GM19455 (cell line): ENCODE results near the gene FBXW11.

Source experiments
- ATAC-seq: cut with Tn5 transposase; IDR thresholded peaks from one replicate; pipeline ENCODE4 v1.9.1; 2021; ENCODE audit not compliant: unreplicated experiment

FBXW11 gene

GRCh38 chr5:171847026-171847425 lies 159.4 kb downstream of the FBXW11 start:
- no peak for ATAC-seq

DNA sequence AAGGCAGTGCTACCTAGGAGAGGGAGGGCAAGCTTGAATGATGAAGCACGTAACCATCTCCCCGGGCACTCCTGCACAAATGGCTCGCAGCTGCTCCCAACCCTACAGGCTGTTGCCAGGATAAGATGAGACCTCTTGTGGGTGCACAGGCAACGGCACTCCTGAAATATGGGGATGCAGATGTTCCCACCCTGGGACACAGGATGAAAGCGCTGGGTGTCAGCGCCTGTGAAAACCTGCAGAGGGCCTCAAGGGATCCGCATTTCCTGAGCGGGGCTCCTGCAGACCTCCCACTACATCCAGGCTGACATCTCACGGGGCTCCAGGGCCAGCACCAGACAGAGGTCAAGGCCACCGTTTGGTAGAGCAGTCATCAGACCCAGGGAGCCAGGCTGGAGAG lies 160.1 kb downstream of the FBXW11 start:
- ATAC-seq, result no peak

DNA sequence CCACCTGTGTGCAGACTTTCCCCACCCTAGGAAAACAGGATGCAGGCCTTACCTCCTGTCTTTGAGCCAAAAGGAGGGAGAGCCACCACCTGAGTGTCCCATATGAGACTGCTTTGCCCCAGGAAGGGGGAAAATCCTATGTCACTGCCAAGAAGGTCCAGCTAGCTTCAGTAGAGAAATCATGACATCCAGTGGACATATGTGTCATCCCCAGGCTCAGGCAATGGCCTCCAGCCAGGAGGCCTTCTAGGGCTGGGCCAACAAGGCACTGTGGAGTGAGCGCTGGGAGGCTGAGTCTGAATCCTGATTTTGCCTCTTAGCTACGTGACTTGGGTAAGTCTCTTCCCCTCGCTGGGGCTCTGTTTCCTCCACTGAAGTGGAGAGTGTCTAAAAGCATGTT lies 160.6 kb downstream of the FBXW11 start:
- no peak for ATAC-seq

GRCh38 chr5:171845040-171845630 lies 161.3 kb downstream of the FBXW11 start:
- ATAC-seq, result no peak

DNA sequence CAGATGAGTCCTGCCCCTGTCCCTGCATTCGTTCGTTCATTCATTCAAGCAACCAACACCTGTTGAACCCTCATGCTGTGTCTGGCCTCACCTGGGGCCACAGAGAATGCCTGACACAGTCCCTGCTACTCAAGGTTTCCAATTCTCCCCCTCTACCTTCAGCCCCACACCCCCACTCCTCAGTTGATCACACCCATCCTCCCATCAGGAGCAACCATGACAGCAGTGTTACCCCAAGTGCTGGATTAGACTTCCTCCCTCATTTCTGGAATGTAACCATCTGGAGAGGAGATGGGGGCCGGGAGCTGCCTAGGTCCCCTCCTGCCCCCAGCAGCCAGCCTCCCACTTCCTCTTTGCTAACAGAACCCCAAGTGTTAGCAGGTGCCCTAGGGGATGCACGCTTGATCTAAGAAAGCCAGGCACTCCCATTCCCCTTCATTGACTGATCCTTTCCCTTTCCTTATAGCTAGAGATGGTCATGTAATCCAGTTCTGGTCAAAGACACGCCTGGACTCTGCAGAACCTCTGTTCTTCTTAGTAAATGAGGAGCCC lies 163.6 kb downstream of the FBXW11 start:
- ATAC-seq, result no peak

- ATAC-seq, result no peak
Observed at GRCh38 chr5:171841984-171842776, 164.3 kb downstream of the FBXW11 start.

DNA sequence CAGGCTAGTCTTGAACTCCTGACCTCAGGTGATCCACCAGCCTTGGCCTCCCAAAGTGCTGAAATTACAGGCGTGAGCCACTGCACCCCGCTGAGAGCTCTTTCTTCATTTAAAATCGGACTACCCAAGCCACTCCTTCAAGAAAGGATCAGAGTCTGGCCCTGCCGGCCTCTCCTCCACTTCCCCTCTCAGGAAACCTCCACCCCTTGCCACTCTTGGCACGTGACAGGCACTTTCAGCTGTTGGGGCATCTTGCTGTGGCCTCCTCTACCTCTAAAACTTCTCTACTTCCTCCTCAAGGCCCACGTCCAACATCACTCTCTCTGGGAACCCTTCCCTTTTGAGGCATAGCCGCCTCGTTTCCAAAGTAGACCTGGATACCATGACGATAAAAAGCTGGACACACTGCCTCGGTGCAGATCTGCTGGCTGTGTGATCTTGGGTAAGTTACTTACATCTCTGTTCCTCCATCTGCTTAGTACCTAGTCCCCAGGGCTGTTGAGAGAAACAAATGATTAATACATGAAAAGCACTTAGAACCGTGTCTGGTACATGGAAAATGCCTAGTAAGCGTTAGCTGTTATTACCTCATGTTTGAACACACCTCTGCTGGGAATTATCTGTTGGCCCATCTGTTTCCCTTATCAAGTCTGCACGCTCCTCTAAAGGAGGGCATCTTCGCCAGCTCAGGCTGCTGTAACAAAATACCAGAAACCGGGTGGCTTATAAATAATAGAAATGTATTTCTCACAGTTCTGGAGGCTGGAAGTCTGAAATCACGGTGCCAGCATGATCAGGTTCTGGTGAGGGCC lies 165.5 kb downstream of the FBXW11 start:
- ATAC-seq, result no peak

GRCh38 chr5:171840066-171840465 lies 166.4 kb downstream of the FBXW11 start:
- no peak for ATAC-seq

DNA sequence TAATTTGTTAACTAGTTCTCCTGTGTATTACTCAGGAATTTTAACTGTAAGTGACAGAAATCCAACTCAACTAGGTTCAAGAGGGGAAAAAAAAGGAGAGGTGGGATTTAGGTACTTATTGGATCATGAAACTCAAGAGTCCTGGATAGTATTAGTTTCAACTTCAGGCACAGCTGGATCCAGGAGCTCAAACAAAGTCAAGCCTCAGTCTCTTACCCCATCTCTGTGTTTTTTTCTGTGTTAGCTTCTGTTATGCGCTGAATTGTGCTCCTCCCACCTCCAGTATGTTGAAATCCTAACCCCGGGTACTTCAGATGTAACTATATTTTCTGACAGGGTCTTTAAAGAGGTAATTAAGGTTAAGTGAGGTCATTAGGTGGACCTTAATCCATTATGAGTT lies 167.3 kb downstream of the FBXW11 start:
- ATAC-seq, result no peak

- ATAC-seq, result no peak
Observed at GRCh38 chr5:171838066-171838465, 168.4 kb downstream of the FBXW11 start.

- ATAC-seq, result no peak
Observed at GRCh38 chr5:171837522-171837921, 168.9 kb downstream of the FBXW11 start.

GRCh38 chr5:171835066-171835465 lies 171.4 kb downstream of the FBXW11 start:
- ATAC-seq, result no peak

DNA sequence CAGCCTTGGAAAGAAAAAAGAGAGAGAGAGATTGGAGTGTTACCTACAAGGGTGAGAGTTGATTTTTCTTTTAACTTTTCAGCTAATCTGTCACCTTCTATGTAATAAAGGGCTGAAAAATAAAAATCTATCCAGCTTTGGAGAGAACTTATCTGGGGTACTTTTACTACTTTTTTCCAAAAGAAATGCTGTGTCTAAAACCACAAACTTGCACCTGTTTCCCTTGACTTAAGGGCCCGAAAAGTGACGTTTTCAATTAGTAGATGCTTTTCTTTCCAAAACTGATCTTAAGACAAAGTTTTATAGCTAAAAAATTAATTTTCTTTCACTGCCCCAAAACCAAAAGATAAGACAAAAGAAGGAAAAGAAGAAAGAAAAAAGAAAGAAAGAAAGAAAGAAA lies 172.0 kb downstream of the FBXW11 start:
- ATAC-seq, result no peak

DNA sequence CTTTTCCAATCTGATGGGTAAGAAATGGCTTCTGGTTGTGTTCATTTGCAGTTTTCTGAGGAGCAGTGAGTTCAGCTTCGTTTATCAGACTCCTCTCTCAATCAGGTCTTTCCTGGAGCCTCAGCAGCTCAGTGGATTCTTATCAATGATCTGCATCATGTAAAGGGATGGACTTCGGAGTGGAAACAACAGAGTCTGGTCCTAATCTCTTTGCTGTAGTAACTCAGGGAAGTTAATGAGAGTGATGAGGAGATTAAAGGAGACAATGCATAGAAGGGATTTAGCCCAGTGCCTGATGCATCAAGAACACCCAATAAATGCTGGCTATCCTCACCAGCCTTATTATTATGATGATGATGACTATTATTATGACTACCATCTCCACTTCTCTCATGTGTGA lies 173.7 kb downstream of the FBXW11 start:
- ATAC-seq, result no peak

DNA sequence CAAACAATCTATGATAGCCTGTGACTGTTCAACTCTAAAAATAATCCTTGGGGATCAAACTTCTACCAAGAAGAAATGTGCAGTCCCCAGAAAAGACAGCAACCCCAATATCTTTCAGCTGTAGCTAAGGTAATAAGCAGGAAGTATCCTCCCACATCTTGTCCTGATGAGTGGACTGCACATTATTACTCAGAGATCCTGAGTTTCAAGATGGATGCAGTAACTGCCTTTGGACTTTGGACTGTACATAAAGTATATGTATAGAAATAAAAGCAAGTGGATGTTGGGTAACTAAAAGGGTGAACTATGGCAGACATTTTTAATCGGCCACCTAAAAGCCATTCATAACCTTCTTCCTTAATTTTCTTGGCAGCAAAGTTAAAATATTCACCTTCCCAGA lies 175.8 kb downstream of the FBXW11 start:
- no peak for ATAC-seq

GRCh38 chr5:171827162-171827561 lies 179.3 kb downstream of the FBXW11 start:
- no peak for ATAC-seq

DNA sequence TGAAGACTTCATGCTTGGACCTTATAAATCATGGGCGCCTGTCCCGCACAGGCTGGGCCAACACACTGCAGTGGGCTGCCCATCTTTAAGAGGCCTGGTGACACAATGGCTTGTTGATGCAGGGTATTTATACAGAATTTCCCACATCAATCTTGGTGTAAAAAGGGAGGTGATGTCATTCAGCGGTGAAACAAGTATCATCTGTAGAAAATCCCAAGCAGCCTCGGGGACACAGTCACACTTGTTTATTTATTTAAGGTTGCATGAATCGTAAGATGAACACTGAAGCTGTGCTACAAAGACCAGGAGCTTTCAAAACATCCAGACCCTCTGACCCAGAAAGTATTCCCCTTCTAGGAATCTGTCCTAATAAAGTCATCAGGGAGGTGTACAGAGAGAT lies 180.3 kb downstream of the FBXW11 start:
- no peak for ATAC-seq

DNA sequence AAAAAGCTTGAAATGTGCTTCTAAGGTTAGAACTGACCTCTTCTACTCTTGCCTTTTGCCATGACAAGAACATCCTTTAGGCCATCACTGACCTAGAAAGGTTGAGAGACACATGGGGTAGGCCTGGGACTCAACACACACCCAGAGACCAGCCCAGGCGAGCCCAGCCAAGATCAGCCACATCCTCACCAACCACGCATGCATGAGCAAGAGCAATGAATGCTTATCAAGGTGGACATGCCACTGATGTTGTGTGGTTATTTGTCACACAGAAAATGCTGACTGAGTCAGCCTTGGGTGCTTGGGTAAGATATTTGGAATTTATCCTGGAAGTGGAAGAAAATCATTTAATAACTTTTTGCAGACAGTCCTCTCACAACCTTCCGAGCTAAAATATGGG lies 181.4 kb downstream of the FBXW11 start:
- ATAC-seq, result no peak

DNA sequence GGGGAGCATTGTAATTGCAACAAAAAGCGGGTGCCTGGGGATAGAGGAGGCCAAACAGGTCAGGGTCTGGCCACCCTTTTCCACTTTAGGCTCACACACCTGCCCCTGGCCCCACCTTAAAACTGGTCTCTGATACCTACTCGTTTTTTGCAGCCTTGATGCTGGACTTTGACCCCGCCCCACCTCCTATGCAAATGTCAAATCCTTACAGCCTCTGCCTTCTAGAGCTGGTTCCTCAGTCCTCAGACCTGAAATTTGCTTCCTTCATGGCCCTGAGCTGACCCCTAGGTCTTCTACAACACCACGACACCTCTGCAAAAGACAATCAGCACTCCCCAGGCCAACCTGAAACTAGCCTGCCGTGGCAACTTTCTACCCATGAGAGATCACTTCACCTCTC lies 183.2 kb downstream of the FBXW11 start:
- ATAC-seq, result no peak

DNA sequence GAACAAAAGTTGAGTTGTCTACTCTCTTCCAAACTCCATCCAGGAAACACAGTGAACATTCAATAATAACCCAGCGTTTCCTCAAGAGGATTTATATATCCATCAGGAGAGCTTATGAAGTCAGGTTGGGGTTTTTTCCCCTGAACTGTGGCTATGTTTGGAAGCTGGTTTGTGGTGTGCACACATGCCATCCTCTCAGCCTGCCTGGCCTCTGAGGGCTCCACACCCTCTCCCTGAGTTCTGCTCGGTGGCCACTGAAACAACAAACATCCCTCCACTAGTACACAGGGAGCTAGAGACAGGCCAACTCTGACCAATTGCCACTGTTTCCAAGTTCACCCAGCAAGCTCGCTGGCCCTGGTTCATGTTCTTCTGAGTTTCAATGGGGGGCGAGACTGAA lies 185.2 kb downstream of the FBXW11 start:
- no peak for ATAC-seq

DNA sequence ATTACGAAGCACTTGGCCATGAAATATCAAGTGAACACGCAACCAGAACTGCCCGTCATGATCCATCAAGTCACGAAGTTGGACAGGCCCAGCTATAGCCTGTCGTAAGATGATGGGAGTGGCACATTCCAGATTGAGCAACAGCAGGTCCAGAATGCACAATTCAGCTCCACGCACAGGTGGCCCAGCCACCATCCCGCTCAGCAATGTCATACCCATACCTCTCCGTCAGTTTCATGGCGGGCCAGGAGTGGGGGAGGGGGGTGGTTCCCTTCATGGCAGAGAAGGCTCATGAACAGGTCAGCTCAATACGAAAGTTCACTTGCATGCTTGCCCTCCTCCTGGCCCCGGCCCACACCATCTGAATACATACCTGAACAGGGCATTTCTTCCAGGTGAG lies 185.9 kb downstream of the FBXW11 start:
- no peak for ATAC-seq

DNA sequence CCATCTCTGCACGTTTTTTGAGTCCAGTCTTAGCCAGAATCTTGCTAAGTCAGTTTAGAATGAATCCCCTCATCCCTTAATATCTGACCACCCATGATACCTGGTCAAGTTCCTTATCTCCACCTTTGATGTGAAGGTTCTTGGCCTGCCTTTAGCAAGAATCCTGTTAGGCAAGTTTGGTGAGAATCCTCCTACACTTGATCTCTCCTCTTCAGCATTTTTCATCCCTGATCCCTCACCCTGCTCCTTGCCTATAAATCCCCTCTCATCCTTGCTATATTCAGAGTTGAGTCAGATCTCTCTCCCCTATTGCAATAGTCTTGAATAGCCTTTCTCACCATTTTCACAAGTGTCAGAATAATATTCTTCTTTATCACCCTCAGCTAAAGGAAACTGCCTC lies 189.8 kb downstream of the FBXW11 start:
- ATAC-seq, result no peak
